Adrenal gland (tissue), 5 donors: ENCODE measurements around the gene MAVS.

Experiments
- CTCF ChIP-seq, 6 experiments: fragments of 450-650 bp in 4 of 6; fragments of 200-600 bp in 2 of 6; sonication (generic) in 1 of 6; IDR thresholded peaks; 1 replicate in 5 of 6; 2 replicates in 1 of 6; pipeline versions ENCODE4 v1.5.1 to v1.8.0; 2016 to 2021; ENCODE audit warnings: antibody characterized with exemption in 6 of 6, mild to moderate bottlenecking in 2 of 6, moderate library complexity in 1 of 6
- POLR2A ChIP-seq, 2 donors: fragments of 450-650 bp; IDR thresholded peaks; one replicate each; pipeline ENCODE4 v1.6.1; 2017; ENCODE audit warnings: antibody characterized with exemption in 2 of 2, mild to moderate bottlenecking in 2 of 2, moderate library complexity in 1 of 2
- donor health status: DM: no; HTN: no; CAD: no.

GRCh38 chr20:3890398-3890751, 43.7 kb downstream of the MAVS start:
- TF ChIP-seq CTCF (IDR thresholded peaks at IDR 0.05) (no peak), POLR2A (IDR thresholded peaks at IDR 0.05) (no peak)
